ENCODE measurements around the gene OPRM1.

The OPRM1 gene

GRCh38 chr6:154222716-154223115, 183.7 kb downstream of the OPRM1 start:
- Mint-ChIP-seq H3K27ac (no peak overlapping the region), H3K4me1 (ENCODE audit: low read depth) (peaks cover 74% of the 10 kb centered on the region), H3K4me3 (no peak overlapping the region), H3K27me3 (no peaks in the 10 kb centered on the region), H3K36me3 (ENCODE audit: low read depth) (peaks cover 36% of the 10 kb centered on the region), H3K9me3 (no peaks in the 10 kb centered on the region)
- no peak for DNase-seq

DNA sequence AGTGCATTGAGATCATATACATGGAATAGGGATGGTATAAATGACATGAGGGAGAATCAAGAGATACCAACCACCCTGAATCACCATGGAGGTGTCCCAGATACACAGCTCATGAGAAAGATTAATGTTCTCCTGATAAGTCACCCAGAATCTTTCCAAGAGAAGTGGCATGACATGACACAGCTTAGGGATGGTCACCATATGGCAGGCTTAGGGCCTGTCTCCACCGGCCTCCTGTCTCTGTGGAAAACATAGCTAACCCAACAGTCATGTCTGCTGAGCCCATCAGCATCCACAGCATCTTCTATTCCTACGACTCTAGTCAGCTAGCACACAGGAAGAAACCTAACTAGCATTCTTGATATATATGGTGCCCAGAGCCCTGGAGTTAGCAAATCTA, 184.3 kb downstream of the OPRM1 start:
- H3K27me3 Mint-ChIP-seq = no peaks in the 10 kb centered on the region
- DNase-seq = no peak
- peaks cover 73% of the 10 kb centered on the region for H3K4me1 Mint-ChIP-seq (ENCODE audit: low read depth)
- H3K27ac Mint-ChIP-seq = peak overlapping the region; percentile 27
- H3K4me3 Mint-ChIP-seq = no peak overlapping the region
- no peaks in the 10 kb centered on the region for H3K9me3 Mint-ChIP-seq
- H3K36me3 Mint-ChIP-seq (ENCODE audit: low read depth) = peaks cover 35% of the 10 kb centered on the region

GRCh38 chr6:154226461-154226860, 187.4 kb downstream of the OPRM1 start:
- H3K27me3 Mint-ChIP-seq = no peaks in the 10 kb centered on the region
- H3K9me3 Mint-ChIP-seq = no peaks in the 10 kb centered on the region
- no peak for DNase-seq
- peaks cover 81% of the 10 kb centered on the region for H3K4me1 Mint-ChIP-seq (ENCODE audit: low read depth)
- H3K4me3 Mint-ChIP-seq = no peak overlapping the region
- peak overlapping the region; percentile 6 for H3K27ac Mint-ChIP-seq
- peaks cover 29% of the 10 kb centered on the region for H3K36me3 Mint-ChIP-seq (ENCODE audit: low read depth)

GRCh38 chr6:154227862-154228520, 189.0 kb downstream of the OPRM1 start:
- Mint-ChIP-seq H3K27me3 (no peaks in the 10 kb centered on the region), H3K36me3 (ENCODE audit: low read depth) (peaks cover 18% of the 10 kb centered on the region), H3K4me3 (no peak overlapping the region), H3K27ac (peak overlapping the region; percentile 20), H3K9me3 (no peaks in the 10 kb centered on the region), H3K4me1 (ENCODE audit: low read depth) (peaks cover 84% of the 10 kb centered on the region)
- no peak for DNase-seq

GRCh38 chr6:154228521-154228905, 189.5 kb downstream of the OPRM1 start:
- Mint-ChIP-seq H3K9me3 (no peaks in the 10 kb centered on the region), H3K36me3 (ENCODE audit: low read depth) (peaks cover 16% of the 10 kb centered on the region), H3K4me3 (no peak overlapping the region), H3K27ac (peak overlapping the region; percentile 20), H3K27me3 (no peaks in the 10 kb centered on the region), H3K4me1 (ENCODE audit: low read depth) (peaks cover 84% of the 10 kb centered on the region)
- DNase-seq = no peak

DNA sequence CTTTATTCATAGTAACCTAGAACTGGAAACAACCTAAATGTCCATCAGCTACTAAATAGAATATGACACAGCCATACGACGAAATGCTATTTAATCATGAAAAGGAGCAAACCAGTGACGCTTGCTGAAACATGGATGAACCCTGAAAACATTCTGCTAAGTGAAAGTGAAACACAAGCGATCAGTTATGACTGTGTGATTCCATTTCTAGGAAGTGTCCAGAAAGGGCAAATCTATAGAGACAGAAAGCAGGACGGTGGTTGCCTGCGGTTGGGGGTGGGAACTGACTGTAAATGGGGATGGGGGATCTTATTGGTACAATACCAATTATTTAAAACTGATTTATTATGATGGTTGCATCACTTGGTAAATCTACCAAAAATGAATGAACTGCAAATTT, 190.7 kb downstream of the OPRM1 start:
- H3K27me3 Mint-ChIP-seq = no peaks in the 10 kb centered on the region
- peaks cover 16% of the 10 kb centered on the region for H3K36me3 Mint-ChIP-seq (ENCODE audit: low read depth)
- DNase-seq = peak; percentile 69
- peak overlapping the region; percentile 63 for H3K4me3 Mint-ChIP-seq
- peak overlapping the region; percentile 90 for H3K27ac Mint-ChIP-seq
- peaks cover 85% of the 10 kb centered on the region for H3K4me1 Mint-ChIP-seq (ENCODE audit: low read depth)
- no peaks in the 10 kb centered on the region for H3K9me3 Mint-ChIP-seq

DNA sequence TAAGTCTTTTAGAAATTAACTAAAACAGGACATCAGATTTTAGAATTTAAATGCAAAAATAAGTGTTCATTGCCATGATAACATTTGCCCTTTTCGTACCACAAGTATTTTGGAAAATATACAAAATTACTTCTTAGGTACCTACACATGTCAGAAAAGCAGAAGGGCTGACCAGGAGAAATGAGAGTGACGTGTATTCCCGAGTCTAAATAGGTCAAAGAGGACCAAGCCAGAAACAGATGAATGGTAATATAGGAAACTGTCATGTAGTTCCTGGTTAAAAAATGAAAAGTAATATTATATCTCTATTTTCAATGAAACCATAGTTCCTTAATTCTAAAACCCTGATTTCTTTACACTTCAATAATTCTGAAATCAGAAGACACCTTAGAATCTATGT, 191.4 kb downstream of the OPRM1 start:
- Mint-ChIP-seq H3K4me3 (peak overlapping the region; percentile 63), H3K27me3 (no peaks in the 10 kb centered on the region), H3K27ac (peak overlapping the region; percentile 90), H3K36me3 (ENCODE audit: low read depth) (peaks cover 19% of the 10 kb centered on the region), H3K9me3 (no peaks in the 10 kb centered on the region), H3K4me1 (ENCODE audit: low read depth) (peaks cover 81% of the 10 kb centered on the region)
- no peak for DNase-seq

DNA sequence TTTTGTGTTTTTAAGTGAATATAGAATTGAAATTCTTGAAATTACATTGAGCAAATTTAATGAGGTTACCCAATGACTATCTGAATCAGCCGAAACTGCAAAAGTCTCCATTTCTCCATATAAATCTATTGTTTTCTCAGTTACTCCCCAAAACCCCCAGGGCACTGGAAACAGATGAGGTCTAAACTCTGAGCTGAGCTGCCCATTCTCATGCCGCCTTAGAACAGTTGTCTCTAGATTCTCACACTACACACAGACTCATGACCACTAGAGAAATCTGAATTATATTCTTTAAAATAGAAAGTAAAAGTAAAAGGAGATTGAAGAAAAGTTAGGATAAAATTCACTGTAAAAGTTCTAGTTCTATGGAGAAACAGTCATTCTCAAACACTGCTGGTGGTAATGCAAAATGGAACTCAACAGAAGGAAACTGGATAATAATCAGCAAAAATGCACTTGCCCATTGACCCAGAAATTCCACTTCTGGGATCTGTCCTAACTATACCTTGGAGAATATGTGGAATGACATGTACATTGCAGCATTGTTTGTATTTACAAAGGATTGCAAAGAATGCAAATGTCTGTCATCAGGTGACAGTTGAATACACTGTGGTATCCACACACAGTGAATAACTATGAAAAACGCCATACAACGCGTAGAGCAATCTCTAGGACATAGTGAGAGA, 192.0 kb downstream of the OPRM1 start:
- H3K9me3 Mint-ChIP-seq = no peaks in the 10 kb centered on the region
- H3K27me3 Mint-ChIP-seq = no peaks in the 10 kb centered on the region
- peaks cover 20% of the 10 kb centered on the region for H3K36me3 Mint-ChIP-seq (ENCODE audit: low read depth)
- peak overlapping the region; percentile 56 for H3K4me3 Mint-ChIP-seq
- no peak for DNase-seq
- peak overlapping the region; percentile 91 for H3K27ac Mint-ChIP-seq
- H3K4me1 Mint-ChIP-seq (ENCODE audit: low read depth) = peaks cover 81% of the 10 kb centered on the region

- peaks cover 18% of the 10 kb centered on the region for H3K36me3 Mint-ChIP-seq (ENCODE audit: low read depth)
- DNase-seq = no peak
- peaks cover 86% of the 10 kb centered on the region for H3K4me1 Mint-ChIP-seq (ENCODE audit: low read depth)
Measured at GRCh38 chr6:154232013-154232910, 193.2 kb downstream of the OPRM1 start.

DNA sequence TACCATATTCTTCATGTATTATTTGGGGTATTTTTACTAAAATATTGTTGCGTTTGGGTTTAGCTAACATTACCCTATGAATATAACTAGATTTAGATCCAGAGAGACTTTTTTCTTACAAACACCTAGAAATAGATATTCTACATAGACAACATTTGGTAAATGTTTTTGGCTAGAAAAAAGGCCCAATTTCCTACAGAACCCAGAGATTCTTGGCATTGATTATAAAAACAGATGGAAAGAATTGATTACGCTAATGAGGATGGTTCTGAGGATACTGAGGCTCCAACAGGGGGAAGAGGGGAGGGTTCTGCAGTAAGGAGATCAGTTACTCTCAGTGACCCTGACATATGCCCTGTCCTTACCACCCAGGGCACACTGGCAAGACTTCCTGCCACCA, 194.3 kb downstream of the OPRM1 start:
- no peak overlapping the region for H3K4me3 Mint-ChIP-seq
- H3K27me3 Mint-ChIP-seq = no peaks in the 10 kb centered on the region
- peaks cover 13% of the 10 kb centered on the region for H3K36me3 Mint-ChIP-seq (ENCODE audit: low read depth)
- no peak for DNase-seq
- H3K4me1 Mint-ChIP-seq (ENCODE audit: low read depth) = peaks cover 84% of the 10 kb centered on the region
- H3K9me3 Mint-ChIP-seq = no peaks in the 10 kb centered on the region
- peak overlapping the region; percentile 87 for H3K27ac Mint-ChIP-seq

More at GRCh38 chr6:154232013-154232910, 193.2 kb downstream of the OPRM1 start:
- Mint-ChIP-seq H3K4me3 (peak overlapping the region; percentile 56), H3K9me3 (no peaks in the 10 kb centered on the region), H3K27me3 (no peaks in the 10 kb centered on the region), H3K27ac (peak overlapping the region; percentile 91)

DNA sequence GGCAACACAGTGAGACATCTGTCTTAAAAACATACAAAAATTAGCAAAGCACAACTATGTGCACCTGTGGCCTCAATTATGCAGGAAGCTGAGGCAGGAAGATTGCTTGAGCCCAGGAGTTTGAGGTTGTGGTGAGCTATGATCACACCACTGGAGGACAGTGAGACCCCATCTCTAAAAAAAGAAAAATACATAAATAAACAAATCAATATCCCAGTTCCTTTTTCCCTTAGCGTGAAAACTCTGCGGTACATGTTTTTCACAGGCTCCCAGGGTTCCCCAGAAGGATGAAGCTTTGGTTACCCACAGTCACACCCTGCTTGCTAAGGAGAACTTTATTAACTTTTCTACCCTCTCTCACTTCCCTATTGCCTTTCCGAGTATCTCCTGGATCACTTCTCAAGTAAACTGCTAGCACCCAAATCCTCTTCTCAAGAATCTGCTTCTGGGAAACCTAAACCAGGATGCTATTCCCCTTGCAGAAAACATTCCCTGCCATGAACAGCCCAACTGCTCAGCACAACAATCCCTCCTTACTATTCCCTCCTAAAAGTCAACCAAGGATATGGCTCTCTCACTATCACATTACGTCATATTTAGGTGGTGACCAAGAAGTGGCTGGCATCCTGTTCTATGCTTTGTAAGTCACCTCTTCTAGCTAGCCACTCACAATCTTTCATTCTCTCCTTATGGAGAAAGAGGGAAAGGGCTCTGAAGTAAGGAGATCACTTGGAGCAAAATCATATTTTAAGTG, 195.2 kb downstream of the OPRM1 start:
- no peak for DNase-seq
- peaks cover 9% of the 10 kb centered on the region for H3K36me3 Mint-ChIP-seq (ENCODE audit: low read depth)
- no peaks in the 10 kb centered on the region for H3K27me3 Mint-ChIP-seq
- peak overlapping the region; percentile 87 for H3K27ac Mint-ChIP-seq
- peak overlapping the region; percentile 22 for H3K4me3 Mint-ChIP-seq
- peaks cover 83% of the 10 kb centered on the region for H3K4me1 Mint-ChIP-seq (ENCODE audit: low read depth)
- no peaks in the 10 kb centered on the region for H3K9me3 Mint-ChIP-seq

DNA sequence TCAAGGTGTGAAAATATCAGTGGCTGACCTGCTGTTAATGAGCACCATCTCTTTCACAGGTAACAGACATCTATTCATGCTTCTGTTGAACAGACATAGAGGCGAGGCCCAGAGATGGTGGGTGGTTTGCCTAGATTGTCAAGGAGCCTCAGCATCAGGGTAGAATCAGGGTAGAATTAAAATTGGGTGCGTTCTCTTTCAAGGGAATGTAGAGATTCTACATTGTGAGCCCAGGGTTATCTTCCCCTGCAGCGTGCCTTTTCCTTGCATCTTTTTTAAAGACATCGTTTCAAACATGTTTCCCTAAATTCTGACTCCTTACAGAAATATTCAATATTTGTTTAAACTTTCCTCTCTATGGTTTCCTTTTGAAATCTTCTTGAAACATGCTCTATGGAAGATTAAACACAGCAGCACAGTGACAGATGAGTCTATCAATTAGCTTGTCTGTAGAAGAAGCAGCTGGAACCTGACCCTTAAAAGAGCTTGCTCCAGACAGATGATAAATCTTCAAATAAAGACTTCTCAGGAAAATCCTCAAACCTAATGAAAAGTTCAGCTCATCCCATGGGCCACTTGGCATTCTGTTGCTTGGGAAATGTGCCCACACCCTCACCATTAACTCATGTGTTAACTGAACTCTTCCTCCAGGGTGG, 197.7 kb downstream of the OPRM1 start:
- H3K4me3 Mint-ChIP-seq = no peak overlapping the region

GRCh38 chr6:154238831-154239230, 199.8 kb downstream of the OPRM1 start:
- H3K27ac Mint-ChIP-seq = peak overlapping the region; percentile 87

More for the DNA sequence above, 197.7 kb downstream of the OPRM1 start:
- Mint-ChIP-seq H3K27ac (no peak overlapping the region), H3K27me3 (no peaks in the 10 kb centered on the region), H3K9me3 (no peaks in the 10 kb centered on the region), H3K36me3 (ENCODE audit: low read depth) (peaks cover 7% of the 10 kb centered on the region), H3K4me1 (ENCODE audit: low read depth) (peaks cover 84% of the 10 kb centered on the region)
- DNase-seq = no peak

More at GRCh38 chr6:154238831-154239230, 199.8 kb downstream of the OPRM1 start:
- Mint-ChIP-seq H3K4me1 (ENCODE audit: low read depth) (peaks cover 84% of the 10 kb centered on the region), H3K36me3 (ENCODE audit: low read depth) (peaks cover 18% of the 10 kb centered on the region), H3K4me3 (peak overlapping the region; percentile 55), H3K27me3 (no peaks in the 10 kb centered on the region), H3K9me3 (peaks cover 2% of the 10 kb centered on the region)
- no peak for DNase-seq

Measured in activated T-cell treated with anti-CD3 and anti-CD28 coated beads, Interleukin-2, amount 50 U/mL, for 24 hours (primary cell).